DMS53 (cell line): ENCODE measurements around the gene PIGH.
"Not testable (repeated sequence)": the region's sequence is repeated elsewhere in the genome, so short reads cannot be mapped to it uniquely, and the experiment has no call there.

ENCODE experiments used
- DNase-seq: peaks from one replicate; lab custom pipeline; 2025; lab: John Stamatoyannopoulos, UW

PIGH gene

GRCh38 chr14:67551123-67551522 is 48.9 kb downstream of the PIGH start:
- no peak for DNase-seq

DNA sequence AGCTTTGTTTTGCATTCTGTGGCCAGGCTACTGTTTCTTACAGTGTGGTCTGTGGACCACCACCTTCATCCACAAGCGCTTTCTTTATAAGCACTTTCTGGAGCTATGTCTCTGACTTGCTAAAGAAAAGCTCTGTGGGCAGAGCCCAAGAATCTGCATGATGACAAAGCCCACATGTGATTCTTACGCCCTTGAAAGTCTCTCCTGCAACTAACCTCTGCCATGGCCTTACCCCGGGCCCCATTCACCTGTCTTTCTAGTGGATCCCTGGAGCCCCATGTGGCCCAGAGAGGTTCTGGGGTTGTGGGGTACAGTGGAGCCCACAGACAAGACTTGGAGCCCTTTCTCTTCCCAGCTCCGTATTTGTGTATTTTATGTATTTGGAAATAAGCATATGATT is 50.3 kb downstream of the PIGH start:
- DNase-seq, result no peak

- DNase-seq, result no peak
Measured at GRCh38 chr14:67547224-67547780, 52.8 kb downstream of the PIGH start.

- DNase-seq, result no peak
Measured at GRCh38 chr14:67544590-67544989, 55.5 kb downstream of the PIGH start.

DNA sequence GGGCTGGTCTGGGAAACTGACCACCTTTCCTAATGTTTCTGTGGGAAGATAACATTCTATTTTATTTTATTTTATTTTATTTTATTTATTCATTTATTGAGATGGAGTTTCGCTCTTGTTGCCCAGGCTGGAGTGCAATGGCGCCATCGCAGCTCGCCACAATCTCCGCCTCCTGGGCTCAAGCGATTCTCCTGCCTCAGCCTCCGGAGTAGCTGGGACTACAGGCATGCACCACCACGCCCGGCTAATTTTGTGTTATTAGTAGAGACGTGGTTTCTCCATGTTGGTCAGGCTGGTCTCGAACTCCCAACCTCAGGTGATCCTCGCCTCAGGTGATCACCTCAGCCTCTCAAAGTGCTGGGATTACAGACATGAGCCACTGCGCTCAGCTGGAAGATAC is 57.4 kb downstream of the PIGH start:
- not testable (repeated sequence) for DNase-seq

DNA sequence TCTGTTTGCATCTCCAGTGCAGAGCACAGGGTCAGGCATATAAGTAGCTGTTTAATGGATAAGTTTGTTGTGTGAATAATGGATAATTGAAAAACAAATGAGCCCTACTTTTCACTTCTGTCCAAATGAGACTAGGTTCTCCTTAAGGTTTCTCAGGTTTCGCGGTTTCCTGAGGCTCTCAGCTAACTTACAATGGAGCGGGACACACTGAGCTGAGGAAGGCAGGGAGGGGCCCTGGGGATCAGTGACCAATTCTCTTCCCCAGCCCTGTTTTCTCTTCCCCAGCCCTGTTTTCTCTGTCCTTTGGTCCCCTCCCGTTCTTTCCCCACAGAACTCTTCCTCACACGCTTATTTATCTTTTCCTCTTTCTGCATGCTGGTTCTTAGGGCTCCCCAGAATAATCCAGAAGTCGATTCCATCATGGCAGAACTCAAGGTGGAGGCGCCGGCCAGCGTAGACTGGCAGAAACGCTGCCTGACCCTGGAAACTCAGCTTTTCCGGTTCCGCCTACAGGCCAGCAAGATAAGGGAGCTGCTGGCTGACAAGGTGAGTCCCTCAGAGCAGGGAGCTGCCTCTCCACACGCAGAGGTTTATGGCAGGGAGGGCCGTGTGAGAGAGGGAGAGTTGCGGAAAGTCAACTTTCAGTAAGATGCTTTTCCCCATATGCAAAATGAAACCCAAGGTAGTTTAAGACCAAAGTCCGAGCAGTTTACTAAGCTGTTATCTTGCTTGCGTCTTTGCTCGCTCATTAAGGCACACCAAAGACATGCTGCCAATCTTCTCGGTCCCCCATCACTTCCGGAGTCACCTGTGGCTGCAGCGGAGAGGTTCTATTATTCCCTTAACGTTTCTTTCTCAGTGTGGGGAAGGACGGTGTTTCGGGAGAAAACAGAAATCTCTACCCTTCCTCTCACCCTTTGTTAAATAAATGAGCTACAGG is 58.4 kb downstream of the PIGH start:
- DNase-seq, result no peak
